GM19468 (cell line): ENCODE data around the gene UNC50.

ENCODE experiments used
- ATAC-seq: cut with Tn5 transposase; IDR thresholded peaks from one replicate; pipeline ENCODE4 v1.9.1; 2021; ENCODE audit warnings: mild to moderate bottlenecking, moderate library complexity, moderate number of reproducible peaks; ENCODE audit not compliant: unreplicated experiment; ENCODE audit errors: extremely low read depth

The UNC50 gene

DNA sequence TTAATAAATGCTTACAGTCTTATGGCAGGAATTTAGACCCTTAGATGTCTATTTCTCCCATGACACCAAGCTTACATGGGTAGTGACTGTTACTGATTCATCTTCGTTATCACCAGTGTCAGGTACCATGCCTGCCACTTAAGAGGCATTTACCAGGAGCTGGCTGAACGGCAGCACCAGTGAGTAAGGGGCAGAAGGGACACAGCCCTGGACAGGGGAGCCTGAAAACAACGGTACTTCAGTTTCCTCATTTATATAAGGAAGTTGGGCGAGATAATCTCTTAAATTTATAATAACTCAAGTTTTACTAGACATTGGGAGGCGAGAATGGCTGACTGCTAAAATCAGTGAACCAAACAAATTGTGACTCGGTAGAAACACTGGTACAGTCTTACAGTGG lies 1.3 kb upstream of the UNC50 start:
- ATAC-seq: no peak

DNA sequence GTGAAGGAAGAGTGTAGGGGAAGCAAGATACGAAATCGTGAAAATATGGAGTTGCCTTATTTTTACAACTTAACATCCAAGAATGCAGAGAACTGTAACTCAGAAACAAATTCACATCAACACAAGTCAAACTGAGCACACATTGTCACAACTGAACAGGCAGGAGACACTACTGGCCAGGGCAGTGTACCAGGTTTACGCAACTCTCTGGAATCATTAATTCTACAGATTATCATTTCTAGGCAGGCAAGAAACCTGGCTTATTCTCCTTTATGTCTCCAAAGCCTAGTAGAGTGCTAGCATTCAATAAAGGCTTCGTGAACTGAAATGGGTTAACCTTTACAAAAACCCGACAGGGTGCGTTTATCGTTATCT lies 661 bp upstream of the UNC50 start:
- no peak for ATAC-seq

DNA sequence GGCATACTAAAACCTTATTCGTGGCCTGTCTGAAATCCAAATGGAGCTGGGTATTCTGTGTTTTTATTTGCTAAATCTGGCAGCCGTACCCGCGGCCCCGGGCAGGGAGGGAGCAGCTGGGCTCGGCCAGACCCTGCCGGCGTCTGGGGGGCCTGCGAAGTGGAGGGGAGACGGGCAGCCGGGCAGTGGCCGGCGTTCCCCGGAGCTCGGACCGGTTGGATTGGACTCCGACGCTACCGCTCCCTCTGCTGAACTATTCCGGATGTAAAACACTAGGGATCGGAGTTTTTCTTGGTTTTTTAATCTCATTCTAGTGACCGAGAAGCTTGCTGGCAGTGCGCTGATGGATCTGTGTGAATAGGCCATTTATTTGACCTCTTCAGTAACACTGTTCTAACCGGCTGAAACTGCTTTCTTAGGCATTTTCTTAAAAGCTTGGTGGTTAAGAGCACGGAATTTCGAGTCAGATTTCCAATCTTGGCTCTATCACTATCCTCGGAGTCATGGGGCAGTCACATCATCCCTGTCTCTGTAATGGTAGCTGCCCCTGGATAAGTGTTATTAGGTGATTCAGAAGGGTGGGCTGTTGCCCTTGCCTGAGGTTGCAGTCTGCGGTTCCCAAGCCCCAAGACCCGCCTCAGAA lies 694 bp downstream of the UNC50 start:
- ATAC-seq: no peak

DNA sequence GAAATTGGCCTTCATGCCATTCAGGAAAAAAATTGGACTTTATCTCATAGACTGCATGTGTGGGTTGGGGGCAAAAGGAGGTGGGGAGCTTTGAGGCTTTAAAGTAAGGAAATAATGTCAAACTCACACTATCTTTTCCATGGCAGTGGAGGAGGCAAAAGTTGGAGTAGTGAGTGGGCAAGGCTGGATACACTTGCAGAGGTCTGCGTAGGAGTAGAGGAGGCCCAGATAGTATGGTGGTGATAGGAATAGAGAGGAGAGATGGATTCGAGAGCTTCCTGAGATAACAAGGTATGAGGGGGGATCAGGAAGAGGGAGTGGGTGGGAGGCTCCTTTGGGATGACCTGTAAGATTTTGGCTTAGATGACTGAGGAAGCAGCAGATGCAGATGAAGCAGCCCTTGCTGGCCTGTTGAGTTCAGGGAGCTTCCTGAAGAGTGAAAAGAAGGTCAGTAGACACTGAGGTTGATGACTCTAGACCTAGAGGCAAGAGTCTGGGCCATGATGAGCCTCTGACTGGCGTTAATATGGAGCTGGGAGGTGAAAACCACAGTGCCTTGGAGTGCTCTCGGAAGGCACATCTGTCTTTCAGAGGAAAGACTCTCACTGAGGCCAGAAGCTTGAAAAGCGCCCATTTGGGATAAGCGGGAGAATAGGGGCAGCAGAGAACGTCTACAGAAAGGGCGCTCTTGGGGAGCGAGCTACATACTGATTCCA lies 5.8 kb downstream of the UNC50 start:
- ATAC-seq: no peak

DNA sequence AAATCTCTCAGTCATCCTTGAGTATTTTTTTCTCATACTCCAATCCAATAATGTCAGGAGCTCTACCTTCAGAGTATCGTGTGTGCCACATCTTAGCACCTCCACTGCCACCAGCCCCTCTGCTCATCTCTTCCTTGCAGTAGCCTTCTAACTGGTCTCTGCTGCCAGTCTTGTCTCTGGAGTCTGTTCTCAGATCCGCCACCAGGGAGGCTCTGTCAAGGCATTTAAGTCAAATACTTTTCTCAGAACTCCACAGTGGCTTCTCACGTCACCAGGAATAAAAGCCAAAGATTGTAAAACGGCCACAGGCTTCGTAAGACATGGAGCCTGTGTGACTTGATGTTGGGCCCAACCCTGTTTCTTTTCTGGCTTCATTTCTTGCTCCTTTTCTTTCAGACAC lies 7.1 kb downstream of the UNC50 start:
- no peak for ATAC-seq

DNA sequence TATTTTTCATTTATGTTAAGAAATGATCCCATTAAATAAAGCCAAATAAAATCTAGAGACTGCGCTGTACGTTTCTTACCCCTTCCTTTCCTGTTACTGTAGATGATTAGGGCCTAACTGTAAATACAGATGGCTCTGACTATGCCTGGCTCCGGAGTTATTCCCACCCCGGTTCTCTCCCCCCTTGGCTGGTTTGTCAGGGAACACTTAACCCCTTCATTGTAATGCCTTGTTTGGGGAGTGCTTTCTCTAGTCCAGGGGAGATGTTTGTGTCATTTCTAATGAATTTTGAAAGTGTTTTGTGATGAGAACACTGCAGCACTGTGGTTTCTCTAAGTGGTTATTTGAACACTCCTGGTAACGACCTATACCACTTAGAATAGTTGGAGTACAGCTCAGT lies 8.8 kb downstream of the UNC50 start:
- ATAC-seq: no peak

DNA sequence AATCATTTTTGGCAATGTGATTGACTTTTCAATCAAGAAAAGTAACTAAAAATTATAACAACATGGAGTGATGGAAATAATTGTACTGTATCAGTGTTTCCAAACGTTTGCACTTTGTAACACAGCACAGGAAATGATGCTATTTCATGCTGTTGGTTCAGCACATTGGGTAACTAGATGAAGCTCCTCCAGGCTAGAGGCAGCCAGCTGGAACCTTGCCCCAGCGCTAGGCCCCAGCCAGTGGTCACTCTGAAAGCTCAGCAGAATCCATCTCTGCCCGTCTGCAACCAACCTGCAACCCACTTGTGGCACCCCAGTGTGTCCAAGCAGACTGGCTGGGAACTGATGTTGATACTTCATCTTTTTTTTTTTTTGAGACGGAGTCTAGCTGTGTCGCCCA lies 15.3 kb downstream of the UNC50 start:
- no peak for ATAC-seq

DNA sequence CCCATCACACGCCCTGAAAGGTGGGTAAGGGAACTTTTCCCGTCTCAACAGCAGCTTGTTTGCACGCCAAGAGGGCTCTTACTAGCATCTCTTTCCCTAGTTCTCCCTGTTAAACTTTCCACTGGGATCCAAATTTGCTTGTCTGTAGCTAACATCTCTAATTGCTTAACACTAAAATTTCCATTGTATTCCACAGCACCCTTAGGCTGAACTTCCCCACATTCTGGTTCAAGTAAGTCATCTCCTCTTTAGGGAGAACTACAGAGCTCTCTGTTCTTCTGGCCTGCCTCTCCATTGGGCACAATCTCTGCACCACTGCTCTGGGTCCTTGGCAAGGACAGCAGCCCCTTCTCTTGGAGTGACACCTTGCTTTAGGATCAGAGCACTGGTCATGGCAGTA lies 24.0 kb downstream of the UNC50 start:
- no peak for ATAC-seq

DNA sequence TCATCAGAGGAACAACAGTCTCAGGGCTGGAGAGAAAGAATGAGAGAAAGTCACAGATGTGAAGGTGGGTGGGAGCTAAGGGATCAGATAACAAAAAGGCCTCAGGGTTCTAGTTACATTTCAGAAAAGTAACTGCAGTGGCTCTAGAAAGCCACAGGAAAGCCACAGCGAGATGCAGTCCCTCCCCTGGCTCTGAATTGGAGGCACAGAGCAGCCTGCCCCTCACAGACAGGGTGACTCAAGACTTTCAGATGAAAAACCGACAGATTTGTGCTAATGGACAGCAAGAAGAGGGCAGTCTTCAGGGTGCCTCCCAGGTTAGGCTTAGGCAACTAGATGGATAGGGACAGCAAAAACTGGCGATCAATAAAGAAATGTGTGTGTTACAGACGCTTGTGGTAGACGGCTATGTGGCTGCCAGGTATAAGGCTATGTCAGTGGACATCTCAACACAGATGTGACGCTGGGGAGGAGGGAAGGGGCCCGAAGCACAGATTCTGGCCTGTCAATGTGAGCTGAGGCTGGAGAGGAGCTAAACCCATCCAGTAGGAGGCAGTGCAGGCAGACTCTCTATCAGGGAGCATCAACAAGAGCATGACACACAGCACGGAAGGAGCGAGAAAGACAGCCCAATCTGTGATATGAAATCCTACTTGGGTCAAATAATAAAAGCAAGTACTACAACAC lies 26.2 kb downstream of the UNC50 start:
- ATAC-seq: no peak

DNA sequence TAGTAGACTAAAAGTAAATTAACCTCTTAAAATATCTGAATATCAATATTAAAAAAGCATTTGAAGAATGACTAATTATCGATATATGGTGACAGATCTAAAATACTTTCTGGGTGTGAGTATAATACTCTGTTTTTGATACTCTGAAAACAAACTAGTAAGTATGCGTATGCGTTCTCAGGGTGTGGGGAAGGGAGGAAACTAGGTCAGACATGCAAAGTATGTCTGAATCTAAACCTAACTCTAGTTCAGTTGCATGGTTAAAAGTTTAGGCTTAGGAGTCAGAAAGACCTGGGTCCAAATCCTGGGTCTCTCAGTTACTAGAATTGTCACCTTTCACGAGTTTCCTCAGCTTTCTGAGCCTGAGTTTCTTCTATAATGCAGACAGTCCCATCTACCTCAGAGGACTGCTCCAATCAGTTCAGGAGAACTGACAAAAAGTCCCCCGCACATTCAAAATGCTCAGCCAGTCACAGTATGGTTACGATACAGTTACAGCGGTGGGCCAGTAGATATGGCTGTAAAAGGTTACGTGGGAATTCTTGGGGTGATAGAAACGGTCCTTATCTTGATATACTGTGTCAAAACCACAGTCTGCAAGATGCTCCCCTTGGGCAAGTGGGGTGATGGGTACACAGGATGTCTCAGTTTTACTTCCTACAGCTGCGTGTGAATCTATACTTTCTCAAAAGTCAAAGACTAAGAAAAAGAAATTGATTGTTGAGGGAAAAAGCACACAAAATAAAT lies 29.2 kb downstream of the UNC50 start:
- peak; percentile 49 for ATAC-seq

DNA sequence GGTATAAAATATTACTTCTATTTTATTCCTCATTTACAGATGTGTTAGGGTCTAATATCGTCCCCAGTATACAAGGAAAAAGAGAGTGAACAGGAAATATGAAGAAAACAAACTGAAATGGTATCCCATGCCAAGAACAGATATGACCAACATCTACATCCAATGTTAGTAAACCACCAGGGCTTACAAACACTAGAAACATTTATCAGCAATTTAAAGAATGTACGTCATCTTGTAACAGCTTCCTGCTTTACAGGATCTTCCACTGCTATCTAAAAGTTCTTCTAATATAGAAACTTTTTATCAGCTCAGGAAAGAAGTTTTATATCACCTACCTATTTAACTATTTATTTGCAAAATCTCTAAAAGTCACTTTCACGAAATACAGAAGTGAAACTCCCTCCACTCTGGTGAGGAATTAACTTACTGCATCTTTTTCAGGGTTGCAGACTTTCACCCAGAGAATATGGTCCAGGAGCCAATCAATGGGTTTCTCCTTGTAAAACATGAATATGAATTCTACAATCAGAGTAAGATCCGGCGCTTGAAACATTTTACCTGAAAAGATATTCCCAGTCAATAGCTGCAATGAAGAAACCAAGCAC lies 35.2 kb downstream of the UNC50 start:
- no peak for ATAC-seq

DNA sequence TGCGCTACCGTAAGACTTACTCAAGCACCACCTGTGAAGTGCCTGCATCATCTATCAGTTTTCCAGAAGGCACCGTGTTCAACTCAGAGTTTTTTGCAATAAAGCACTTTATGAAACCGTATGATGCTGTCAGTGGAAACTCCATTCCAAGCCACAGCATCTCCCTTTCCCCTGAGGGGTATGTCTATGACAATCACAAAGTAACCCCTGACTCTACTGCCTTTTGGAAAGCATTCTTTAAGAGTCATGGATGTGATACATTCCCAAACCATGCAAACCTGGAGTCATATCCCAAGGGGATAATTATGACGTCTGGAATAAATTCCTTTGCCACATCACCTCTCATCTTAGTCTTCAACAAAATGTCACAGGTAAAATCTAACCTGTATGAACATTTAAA lies 39.2 kb downstream of the UNC50 start:
- no peak for ATAC-seq

DNA sequence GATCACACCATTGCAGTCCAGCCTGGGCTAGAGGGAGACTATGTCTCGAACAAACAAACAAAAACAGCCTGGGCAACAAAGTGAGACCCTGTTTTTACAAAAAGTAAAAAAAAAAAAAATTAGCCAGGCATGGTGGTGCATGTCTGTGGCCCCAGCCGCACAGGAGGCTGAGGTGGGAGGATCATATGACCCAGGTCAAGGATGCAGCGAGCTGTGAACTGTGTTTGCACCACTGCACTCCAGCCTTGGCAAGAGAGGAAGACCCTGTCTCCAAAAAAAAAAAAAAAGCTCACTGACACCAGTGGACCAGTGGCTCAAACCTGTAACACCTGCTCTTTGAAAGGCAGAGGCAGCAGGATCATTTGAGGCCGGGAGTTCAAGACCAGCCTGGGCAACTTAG lies 40.1 kb downstream of the UNC50 start:
- ATAC-seq: no peak

DNA sequence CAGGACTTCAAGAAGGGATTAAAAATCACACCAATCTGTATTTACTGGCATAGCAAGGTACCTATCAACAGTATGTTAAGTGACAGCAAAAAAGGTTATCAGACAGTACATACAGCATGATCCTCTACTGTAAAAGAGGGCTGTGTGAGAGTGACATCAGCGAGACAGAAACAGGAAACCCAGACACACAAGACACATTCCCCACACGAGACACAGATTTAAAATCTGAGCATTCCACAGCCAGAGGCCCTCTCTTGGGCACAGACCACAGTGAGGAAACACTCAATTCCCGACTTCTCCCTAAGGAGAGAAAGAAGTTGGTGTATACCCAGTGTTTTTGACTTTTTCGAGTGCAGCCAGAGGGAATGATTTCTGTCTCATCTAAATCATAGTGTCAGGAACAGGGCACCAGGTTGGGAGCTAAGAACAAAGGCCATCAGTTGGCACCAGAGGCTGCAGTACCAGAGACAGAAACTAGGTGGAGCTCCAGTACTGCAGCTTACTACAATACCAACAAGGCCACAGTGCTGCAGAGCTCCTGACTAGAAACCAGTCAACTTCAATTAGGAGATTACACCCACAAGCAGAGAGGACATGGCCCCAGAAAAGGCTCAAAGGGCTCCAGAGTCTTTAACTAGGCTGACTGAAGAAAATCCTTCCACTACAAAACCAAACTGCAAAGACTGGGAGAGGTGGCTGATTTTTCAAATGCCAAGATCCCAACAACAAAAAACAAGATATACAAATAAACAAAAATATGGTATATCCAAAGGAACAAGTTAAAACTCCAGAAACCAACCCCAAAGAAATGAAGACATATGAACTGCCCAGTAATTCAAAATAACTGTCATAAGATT lies 41.0 kb downstream of the UNC50 start:
- no peak for ATAC-seq

DNA sequence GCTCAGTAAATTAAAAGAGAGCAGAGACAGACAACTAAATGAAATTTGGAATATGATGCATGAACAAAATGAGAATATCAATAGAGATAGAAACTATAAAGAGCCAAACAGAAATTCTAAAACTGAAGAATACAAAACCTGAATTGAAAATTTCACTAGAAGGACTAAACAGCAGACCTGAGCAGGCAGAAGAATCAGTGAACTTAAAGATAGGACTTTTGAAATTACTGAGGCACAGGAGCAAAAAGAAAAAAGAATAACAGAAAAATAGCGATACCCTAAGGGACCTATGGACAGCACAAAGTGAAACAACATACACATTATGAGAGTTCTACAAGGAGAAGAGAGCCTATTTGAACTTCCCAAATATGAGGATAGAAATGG lies 41.6 kb downstream of the UNC50 start:
- no peak for ATAC-seq

DNA sequence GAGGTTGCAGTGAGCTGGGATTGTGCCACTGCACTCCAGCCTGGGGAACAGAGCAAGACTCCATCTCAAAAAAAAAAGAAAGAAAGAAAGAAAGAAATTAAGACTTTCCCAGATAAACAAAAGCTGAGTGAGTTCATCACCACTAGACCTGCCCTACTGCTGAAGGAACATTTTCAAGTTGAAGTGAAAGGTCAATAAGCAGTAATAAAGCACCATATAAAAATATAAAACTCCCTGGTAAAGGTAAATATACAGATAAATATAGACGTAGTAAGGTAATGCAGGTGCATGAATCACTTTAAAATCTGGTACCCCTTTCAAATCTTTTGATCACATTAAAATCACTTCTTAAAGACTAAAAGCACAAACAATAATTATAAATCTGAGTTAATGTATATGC lies 42.6 kb downstream of the UNC50 start:
- ATAC-seq: no peak

DNA sequence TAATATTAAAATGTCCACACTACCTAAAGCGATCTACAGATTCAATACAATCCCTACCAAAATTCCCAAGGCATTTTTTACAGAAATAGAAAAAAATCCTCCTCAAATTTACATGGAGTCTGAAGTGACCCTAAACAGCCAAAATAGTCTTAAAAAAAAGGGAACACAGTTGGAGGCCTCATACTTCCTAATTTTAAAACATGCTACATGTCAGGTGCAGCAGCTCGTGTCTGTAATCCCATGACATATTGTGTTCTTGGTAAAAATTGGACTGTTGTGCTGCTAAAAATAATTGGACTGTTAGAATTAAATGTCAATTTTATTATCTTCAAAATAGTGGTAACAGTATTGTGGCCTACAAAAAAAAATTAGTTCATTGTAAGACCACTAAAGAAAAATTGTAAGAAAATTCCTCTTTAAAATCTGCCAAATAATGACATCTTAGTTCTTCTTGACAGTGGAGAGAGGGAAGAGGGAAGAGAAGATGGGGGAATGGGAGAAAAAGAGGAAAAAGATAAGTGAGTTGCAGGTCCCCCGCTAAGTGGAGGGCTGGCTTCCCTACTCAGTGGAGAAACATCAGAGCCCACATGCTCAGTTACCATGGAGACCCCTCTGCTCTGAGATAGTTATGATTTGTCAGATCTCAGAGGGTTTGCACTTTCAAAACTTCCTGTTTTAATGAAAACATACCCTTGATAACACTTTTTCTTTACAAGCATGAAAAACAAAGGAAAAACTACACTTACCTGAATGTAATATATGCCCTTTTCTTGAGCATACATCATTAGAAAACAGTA lies 46.5 kb downstream of the UNC50 start:
- ATAC-seq: no peak

DNA sequence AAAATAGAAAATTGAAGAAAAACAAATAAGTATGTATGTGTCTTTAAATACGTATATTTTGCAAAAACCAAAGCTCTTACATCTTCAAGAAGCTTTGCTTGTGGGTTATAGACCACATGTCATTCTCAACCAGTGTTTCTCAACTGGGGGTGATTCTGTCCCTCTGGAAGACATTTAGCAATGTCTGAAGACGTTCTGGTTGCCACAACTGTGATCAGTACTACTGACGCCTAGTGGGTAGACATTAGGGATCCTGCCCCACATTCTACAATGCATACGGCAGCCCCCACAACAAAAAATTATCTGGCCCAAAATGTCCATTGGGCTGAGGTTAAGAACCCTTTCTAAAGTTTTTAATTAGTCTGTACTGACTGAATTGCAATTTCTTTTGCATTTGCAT lies 48.4 kb downstream of the UNC50 start:
- ATAC-seq: no peak
